Tibial artery (tissue), 4 donors: ENCODE measurements around the gene ABHD10.

ENCODE experiments used
- DNase-seq, 2 donors: peaks; one replicate each; pipeline ENCODE4 v3.0.0-alpha.2; 2019
- H3K27ac ChIP-seq, 2 donors: fragments of 200-600 bp; sonication (generic) in 1 of 2; 1 replicate in 1 of 2; 2 replicates in 1 of 2; pipeline ENCODE4 v1.5.1; 2018 to 2019; ENCODE audit warnings: mild to moderate bottlenecking in 1 of 2
- H3K27me3 ChIP-seq, 2 donors: fragments of 200-600 bp; sonication (generic) in 1 of 2; one replicate each; pipeline versions ENCODE4 v1.5.1 to v1.6.0; 2016 to 2019
- H3K36me3 ChIP-seq, 3 donors: fragments of 200-600 bp; sonication (generic) in 2 of 3; one replicate each; pipeline ENCODE4 v1.5.1; 2016 to 2019; ENCODE audit warnings: mild to moderate bottlenecking in 2 of 3
- H3K4me1 ChIP-seq, 4 donors: fragments of 200-600 bp; sonication (generic) in 2 of 4; 1 replicate in 3 of 4; 2 replicates in 1 of 4; pipeline ENCODE4 v1.5.1; 2016 to 2019
- H3K4me3 ChIP-seq, 2 donors: fragments of 200-600 bp; sonication (generic) in 1 of 2; 1 replicate in 1 of 2; 2 replicates in 1 of 2; pipeline ENCODE4 v1.5.1; 2018 to 2019; ENCODE audit warnings: mild to moderate bottlenecking in 2 of 2
- H3K9me3 ChIP-seq, 3 donors: fragments of 200-600 bp; sonication (generic) in 1 of 3; one replicate each; pipeline ENCODE4 v1.5.1; 2016 to 2019
- CTCF ChIP-seq, 2 experiments: fragments of 200-600 bp in 1 of 2; fragments of 450-650 bp in 1 of 2; IDR thresholded peaks; one replicate each; pipeline ENCODE4 v1.5.1; 2017 to 2019; ENCODE audit warnings: antibody characterized with exemption in 2 of 2, mild to moderate bottlenecking in 1 of 2, moderate library complexity in 1 of 2
- intact Hi-C: fragments of 100-400 bp; cut with DNase I; formaldehyde crosslinking; loops from one replicate; pipeline ENCODE4 v1.15.0; 2023; ENCODE audit warnings: low total_unique reads

Gene ABHD10

GRCh38 chr3:111980716-111981456 is 2.1 kb downstream of the ABHD10 start:
- intact Hi-C loops = no loop called here
- no peak for TF ChIP-seq CTCF (IDR thresholded peaks at IDR 0.05)

GRCh38 chr3:111981457-111981763 is 2.6 kb downstream of the ABHD10 start:
- no peak overlapping the region for H3K27ac ChIP-seq
- H3K4me3 ChIP-seq = no peak overlapping the region
- H3K27me3 ChIP-seq = no peaks in the 10 kb centered on the region
- H3K9me3 ChIP-seq = no peaks in the 10 kb centered on the region
- intact Hi-C loops = no loop called here
- no peaks in the 10 kb centered on the region for H3K36me3 ChIP-seq
- no peak for DNase-seq
- peaks cover 0 to 28% (median 14%) of the 10 kb centered on the region in 4 donors for H3K4me1 ChIP-seq
- TF ChIP-seq CTCF (IDR thresholded peaks at IDR 0.05) = no peak

More at GRCh38 chr3:111980716-111981456, 2.1 kb downstream of the ABHD10 start:
- H3K9me3 ChIP-seq = no peaks in the 10 kb centered on the region
- H3K4me3 ChIP-seq = no peak overlapping the region
- no peak overlapping the region for H3K27ac ChIP-seq
- H3K36me3 ChIP-seq = no peaks in the 10 kb centered on the region
- peaks cover 0 to 28% (median 14%) of the 10 kb centered on the region in 4 donors for H3K4me1 ChIP-seq
- H3K27me3 ChIP-seq = no peaks in the 10 kb centered on the region
- no peak for DNase-seq

GRCh38 chr3:111984636-111985298 is 5.9 kb downstream of the ABHD10 start:
- no peaks in the 10 kb centered on the region for H3K27me3 ChIP-seq
- no peak overlapping the region for H3K27ac ChIP-seq
- H3K9me3 ChIP-seq = no peaks in the 10 kb centered on the region
- intact Hi-C loops = no loop called here
- no peak overlapping the region for H3K4me3 ChIP-seq
- peaks cover 0 to 24% (median 12%) of the 10 kb centered on the region in 4 donors for H3K4me1 ChIP-seq
- peaks cover 2 to 22% (median 15%) of the 10 kb centered on the region in 3 donors for H3K36me3 ChIP-seq
- DNase-seq = no peak
- TF ChIP-seq CTCF (IDR thresholded peaks at IDR 0.05) = no peak

DNA sequence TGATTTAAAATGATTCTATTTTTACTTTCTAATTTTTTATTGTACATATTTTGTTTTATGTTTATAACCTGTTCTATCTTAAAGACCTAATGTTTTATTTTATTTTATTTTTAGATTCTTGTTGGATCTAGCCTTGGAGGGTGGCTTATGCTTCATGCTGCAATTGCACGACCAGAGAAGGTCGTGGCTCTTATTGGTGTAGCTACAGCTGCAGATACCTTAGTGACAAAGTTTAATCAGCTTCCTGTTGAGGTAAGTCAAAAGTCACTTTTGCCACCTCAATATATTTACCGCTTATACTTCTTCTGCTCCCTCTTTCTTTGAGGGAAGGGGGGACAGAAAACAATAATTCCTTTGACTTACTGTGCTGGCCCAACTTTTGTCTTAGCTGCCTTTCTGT is 8.0 kb downstream of the ABHD10 start:
- no peaks in the 10 kb centered on the region for H3K27me3 ChIP-seq
- DNase-seq = no peak
- H3K4me1 ChIP-seq = peaks cover 0 to 5% (median 2%) of the 10 kb centered on the region in 4 donors
- H3K9me3 ChIP-seq = no peaks in the 10 kb centered on the region
- intact Hi-C loops = no loop called here
- peaks cover 11 to 28% (median 24%) of the 10 kb centered on the region in 3 donors for H3K36me3 ChIP-seq
- no peak overlapping the region for H3K4me3 ChIP-seq
- no peak for TF ChIP-seq CTCF (IDR thresholded peaks at IDR 0.05)
- H3K27ac ChIP-seq = no peak overlapping the region

GRCh38 chr3:111989061-111989678 is 10.3 kb downstream of the ABHD10 start:
- H3K27me3 ChIP-seq = no peaks in the 10 kb centered on the region
- DNase-seq = no peak
- peaks cover 13 to 40% (median 37%) of the 10 kb centered on the region in 3 donors for H3K36me3 ChIP-seq
- no peak overlapping the region for H3K27ac ChIP-seq
- intact Hi-C loops = no loop called here
- no peaks in the 10 kb centered on the region for H3K4me1 ChIP-seq
- no peaks in the 10 kb centered on the region for H3K9me3 ChIP-seq
- peak; percentile 52 to 57 for TF ChIP-seq CTCF (IDR thresholded peaks at IDR 0.05)
- H3K4me3 ChIP-seq = no peak overlapping the region
